Activated CD8-positive, alpha-beta memory T cell treated with anti-CD3 and anti-CD28 coated beads for 1 hour (primary cell): Measurements from ENCODE around the gene ACVRL1.

Source experiments
- DNase-seq, 2 donors: peaks; one replicate each; pipeline ENCODE4 v3.0.0-alpha.2; 2020; ENCODE audit warnings: low read depth in 1 of 2; ENCODE audit errors: extremely low read depth in 1 of 2

ACVRL1 gene

DNA sequence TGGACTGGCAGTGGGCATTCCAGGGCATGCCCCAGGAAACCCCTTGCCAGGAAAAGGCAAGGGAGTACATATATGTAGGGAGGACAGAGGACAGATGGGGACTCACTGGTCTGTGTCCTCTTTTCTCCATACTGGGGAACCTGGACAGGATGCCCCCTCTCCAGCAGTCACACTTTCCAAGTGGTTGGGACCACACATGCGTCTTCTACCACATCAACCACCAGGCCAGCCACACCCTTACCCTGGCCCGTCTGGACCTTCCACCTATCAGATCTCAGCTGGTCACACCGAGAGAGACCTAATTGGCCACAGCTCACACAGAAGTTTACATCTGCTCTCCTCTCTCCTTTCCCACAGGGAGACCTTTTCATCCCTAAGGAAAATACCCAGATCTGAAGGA lies 11.1 kb upstream of the ACVRL1 start:
- DNase-seq, result no peak

DNA sequence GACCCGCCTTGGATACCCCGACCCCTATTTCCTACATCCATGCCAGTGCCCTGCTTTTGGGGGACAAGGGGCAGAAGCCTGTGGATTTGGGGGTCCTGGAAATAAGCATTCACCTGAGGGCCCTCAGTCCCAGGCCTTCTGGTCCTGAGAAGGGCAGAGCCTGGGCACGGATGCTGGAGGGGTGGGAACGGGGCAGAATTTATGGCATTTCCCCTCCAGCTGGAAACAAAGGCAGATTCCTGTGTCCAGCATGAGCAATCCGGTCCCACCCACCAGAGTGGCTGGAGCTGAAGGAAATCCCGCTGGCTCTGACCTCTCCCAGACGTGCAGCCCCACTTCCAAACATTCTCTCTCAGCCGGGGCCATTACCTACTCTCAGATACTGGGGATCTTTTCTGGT lies 10.1 kb upstream of the ACVRL1 start:
- no peak for DNase-seq

DNA sequence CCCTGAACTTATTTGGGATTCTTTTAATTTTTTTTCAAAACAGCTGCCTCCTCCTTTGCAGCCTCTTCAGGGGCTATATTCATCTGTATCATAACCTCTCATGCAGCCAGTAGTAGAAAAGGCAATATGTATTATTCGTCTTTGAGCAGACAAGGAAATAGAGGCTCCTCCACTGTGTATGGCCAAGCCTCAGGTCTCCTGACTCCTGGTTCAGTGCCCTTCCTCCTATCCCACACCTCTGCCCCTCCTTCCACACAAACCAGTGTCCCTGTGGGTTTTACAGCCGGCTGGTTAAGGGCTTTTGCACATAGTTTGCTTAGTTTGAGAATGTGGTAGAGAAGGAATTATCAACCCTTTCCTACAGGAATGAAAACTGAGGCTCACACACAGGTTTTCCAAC lies 8.8 kb upstream of the ACVRL1 start:
- no peak for DNase-seq

DNA sequence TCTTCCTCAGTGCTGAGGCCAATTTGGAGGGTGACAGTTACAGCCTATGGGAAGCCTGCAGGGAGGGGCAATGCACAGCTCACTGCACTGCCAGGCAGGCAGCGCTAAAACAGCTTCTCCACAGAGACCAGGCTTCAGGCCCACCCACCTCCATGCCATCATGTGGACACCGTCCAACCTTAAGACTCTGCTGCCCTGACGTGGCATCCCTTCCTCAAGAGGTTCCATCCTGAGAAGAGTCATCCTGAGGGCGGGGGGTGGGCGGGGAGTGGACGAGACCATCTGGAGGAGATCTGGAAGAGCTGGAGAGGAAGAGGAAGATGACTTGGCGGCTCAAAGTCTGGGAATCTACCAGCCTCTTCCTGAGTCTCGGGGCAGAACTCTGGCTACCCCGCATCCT lies 8.4 kb upstream of the ACVRL1 start:
- DNase-seq, result no peak

DNA sequence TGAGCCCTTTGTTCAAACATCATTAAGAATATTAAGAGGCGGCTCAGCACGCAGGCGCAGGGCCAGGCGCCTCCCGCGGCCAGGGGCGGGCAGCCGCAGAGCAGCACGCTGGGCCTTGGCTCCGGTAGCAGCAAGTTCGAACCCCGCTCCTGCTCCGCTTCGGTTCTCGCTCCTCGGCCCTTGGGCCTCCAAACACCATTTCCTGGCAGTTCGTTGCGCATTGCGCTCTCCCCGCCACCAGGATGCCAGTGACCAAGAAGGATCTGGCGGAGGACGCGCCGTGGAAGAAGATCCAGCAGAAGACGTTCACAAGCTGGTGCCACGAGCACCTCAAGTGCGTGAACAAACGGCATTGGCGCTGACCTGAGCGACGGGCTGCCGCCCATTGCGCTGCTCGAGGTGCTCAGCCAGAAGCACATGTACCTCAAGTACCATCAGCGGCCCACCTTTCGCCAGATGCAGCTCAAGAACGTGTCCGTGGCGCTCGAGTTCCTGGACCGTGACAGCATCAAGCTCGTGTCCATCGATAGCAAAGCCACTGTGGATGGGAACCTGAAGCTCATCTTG lies 6.9 kb upstream of the ACVRL1 start:
- DNase-seq, result no peak

DNA sequence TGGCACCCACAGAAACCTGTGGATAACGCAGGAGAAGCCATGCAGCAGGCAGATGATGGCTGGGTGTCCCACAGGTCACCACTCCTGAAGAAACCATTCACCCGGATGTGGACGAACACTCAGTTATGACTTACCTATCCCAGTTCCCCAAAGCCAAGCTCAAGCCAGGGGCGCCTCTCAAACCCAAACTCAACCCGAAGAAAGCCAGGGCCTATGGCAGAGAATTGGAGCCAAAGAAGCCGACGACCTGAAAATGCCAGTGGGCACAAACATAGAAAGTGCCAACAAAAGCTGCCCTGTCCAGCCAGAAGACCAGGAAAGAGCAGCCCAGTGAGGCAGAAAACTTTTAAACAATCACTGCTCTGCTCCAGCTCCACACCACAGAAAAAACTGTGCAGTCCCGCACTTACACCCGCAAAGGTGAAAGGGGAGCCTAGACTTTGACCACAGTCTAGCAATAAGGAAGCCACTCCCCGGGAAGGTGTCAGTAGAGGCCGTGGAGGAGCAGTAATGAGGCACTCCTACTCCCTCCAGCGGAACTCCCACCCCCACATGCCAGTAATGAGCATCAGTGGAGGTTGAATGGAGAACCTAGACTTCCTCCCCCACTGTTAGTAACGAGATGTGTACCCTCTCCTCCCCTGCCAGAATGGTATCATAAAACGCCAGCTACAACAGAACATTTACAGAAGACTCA lies 6.0 kb upstream of the ACVRL1 start:
- no peak for DNase-seq

DNA sequence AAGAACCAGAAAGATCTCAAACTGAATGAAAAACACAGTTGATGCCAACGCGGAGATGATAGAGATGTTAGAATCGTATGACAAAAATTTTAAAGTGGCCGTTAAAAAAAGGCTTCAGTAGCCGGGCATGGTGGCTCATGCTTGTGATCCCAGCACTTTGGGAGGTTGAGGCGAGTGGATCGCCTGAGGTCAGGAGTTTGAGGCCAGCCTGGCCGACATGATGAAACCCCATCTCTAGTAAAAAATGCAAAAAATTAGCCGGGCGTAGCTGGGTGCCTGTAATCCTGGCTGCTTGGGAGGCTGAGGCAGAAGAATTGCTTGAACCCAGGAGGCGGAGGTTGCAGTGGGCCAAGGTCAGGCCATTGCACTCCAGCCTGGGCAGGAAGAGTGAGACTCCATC lies 5.4 kb upstream of the ACVRL1 start:
- DNase-seq, result no peak

DNA sequence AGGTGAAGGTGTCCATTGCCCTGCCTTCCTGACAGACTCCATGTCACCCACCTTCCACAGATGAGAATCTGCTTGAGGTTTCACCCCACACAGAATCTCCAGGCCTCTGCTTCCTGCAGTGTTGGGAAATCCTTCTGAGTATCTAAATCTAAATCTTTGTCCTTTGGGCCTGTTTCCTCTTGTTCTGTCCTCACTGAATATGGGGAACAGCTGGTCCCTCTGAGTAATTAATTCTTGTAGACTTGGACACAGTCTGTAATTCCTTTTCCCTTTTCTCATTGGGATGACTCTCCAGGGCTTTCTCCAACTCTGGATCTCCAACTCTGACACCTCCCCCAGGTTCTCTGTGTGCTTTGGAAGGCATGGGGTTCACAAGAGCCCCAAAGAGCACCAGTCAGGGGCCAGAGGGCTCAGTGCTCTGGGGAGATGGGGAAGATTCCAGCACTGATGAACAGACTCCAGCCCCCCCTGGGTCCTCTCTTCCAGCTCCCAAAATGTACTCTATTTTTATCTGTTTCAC lies 2.3 kb upstream of the ACVRL1 start:
- no peak for DNase-seq

DNA sequence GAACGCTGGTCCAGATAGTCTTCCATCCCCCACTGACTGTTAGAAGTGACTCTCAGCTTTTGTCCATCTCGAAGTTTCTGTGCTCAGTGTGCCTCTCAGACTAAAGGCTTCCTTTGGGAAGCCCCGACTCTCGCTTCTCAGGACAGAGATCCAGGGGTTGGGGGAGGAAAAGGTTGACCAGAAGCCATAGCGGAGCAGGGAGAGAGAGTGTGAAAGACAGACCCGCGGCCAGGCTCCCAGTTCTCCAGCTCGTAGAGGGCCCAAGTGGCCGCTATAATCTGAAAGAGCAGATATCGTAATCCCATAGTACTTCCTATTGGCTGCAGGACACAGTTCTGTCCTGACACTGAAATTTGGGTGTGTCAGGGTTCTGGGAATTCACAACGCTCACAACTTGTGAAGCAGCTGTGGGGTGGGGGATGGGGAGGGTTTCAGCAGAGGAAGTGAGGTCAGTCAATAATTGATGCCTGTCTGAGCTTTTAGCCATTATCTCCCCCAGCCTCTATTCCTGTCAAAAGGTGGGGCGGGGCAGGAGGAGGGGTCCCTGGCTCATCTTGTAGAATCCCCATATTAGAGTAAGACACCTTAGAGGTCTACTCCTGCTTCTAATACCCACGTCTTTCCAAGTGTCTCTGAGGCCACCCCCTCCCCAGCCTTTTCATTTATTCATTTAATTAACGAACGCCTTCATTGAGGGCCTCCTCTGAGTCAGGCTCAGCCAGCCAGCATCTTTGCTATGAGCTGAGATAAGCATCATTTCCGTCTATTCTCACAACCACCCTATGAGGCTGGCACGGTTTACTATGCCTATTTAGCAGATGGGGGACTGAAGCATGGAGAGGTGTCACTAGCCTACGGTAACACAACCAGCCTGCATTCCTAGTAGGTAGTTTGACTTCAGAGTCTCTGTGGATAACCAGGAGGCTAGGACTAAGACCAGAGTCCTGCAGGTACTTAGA lies 1.6 kb upstream of the ACVRL1 start:
- no peak for DNase-seq

DNA sequence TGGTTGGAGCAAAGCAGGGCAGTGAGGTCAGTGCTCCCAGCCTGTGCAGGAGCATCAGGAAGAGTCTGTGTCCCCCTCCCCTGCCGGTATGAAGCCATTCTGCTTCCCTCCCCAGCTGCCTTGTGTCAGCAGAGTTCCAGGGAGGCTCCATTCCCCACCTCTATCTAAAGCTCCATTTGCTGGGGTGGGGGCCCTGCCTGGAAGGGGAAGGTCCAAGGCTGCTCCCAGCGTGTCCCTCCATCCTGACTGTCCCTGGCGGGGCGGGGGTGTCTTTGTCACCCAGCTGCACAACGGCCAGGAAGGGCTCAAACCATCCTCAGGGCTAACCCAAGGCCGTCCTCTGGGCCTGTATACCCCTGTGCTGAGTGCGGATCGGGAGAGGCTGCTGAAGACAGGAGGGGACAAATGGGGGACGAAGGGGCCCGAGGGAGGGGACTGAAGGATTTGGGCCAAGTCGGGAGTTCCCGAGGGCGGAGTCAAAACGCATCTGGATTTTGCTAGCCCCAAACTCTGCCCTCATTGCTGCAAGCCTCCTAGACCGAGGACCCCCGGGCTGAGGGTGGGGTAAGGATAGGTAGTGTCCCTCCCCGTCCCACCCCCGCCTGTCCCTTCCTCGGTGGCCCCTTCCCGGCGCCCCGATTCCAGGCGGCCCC lies 748 bp upstream of the ACVRL1 start:
- DNase-seq, result no peak

DNA sequence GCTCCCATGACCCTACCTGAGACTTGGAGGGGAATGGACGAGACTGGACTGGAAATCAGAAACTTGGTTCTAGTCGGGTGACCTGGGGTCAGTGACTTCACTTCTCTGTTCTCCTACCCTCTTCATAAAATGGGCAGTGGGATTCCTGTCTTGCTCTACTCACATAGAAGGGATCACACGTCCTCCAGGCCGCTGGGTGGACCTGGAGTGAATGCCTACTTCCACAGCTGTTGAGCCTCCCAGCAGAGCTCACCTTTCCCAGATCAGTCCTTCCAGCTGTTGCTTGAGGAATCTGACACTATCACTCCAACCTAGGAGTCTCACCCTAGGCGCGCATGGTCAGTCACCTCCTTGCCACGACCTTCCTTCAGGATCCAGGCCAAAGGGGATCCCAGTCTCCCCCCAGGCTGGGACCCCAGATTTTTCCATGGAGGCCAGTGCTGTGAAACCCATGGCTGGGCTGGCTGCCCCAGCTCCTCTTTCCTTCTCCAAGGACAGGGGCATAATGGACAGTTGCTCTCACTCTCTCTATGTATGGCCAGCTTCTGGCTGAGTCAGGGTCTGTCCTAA lies 637 bp downstream of the ACVRL1 start:
- DNase-seq, result no peak

DNA sequence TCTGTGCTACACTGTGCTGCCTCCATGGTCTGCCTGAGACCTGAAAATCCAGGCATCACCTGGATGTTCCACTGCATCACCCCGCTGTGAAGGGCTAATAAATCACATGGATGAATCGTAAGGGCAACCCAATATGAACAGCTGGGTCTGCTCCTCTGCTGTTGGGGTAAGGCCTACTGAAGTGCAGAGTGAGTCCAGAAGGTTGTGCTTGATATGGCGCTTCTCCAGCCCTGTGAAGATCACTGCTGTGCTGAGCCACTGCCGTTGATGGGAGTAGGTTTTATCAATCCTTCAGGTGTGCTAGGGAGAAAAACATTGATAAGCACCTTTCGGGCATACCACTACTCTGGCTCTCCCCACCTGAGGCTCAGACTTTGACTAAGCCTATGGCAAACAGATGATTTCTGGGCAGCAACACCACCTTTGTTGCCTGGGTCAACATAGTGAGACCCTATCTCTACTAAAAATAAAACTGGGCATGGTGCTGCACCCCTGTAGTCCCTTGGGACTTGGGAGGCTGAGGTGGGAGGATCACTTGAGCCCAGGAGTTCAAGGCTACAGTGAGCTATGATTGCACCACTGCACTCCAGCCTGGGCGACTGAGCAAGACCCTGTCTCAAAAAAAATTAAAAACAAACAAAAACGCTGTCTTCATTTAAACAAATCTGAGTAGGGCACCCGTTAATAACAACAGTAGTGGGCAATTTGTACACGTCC lies 1.7 kb downstream of the ACVRL1 start:
- DNase-seq, result no peak

DNA sequence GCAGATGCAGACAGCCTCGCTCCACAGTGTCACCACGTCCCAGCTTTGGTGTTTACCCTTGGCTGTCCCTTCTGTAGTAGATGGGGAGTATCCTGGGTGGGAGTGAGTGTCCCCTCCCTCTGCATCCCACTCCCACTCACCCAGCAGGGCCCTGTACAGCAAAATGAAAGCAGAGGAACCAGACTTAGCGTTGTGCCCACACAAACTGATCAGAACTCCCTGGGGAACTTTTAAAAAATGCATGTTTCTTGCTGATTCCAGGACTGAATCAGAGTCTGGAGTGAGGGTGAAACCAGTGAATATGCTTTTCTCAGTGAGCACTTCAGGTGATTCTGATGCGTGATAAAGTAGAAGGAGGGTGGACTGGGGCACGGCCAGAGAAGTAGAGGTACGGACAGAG lies 2.9 kb downstream of the ACVRL1 start:
- no peak for DNase-seq

DNA sequence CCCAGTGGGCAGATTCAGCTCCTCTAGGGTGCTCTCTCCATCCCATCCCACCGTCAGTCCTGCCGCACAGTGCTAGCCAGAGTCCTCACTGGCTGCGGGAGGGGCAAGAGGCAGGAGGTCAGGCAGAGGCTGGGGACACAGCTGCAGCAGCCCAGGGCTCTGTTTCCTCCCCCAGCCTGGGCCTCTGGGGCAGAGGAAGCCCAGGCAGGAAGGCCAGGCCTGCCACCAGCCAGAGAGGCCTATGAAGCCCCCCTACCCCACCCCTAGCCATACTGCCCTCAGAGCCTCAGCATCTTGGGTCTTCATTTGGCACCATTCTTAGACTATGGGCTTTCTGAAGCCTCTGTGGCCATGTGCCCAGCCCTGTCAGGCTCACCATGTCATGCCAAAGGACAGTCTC lies 3.4 kb downstream of the ACVRL1 start:
- no peak for DNase-seq

DNA sequence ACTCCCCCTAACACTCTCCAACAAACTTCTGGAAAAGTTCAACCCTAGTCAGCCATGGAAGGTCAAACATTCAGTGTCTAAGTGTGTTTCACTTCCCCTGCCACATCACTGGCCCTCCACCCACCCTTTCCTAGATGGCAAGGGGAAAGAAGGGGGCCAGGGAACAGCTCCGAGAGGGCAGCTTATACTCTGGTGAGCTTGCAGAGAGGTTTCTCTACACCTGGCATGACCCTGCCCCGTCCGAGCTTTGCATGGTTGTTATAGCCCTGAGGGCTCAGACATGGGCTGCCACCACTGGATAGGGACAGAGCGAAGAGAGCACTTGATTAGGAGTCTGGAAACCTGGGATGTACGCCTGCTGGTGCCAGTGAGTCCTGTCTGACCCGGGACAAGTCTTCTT lies 4.0 kb downstream of the ACVRL1 start:
- DNase-seq, result no peak

DNA sequence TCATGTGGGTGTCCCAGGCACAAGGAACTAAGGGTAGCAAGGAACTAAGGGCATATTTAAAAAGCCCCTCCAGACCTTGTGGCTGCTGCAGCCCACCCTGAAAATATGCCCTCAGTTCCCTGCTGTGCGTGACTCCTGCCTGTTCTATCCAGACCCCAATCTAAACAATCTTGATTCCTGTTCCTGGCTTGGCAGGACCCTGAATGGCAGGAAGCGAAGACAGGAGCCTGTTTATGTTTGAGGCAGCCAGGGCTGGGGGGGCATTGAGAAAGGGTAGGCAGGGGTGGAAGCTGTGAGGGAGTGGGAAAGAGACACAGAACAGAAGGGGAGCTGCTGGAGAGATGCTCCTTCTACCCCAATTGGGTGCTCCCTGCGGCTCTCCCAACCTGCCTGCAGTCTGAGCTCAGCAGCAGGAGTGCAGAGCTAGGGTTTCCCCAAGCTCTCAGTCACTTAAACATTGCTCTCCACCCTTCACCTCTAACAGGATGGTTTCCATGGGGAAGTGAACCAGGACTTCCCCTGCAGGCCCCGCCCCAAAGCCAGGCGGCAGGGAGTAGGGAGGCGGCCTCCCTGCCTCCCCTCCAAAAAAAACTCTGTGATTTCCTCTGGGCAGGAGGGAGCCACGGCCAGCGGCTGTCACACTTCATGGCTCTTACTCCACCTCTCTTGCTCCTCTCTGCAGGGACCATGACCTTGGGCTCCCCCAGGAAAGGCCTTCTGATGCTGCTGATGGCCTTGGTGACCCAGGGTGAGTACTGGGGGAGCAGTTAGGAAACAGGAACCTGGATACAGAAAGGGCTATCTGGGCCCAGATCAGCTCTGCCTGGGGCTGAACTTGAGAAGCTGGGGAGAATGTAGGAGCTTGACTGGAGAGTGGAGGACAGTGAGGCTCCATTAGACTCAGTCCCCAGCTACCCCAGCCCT lies 4.7 kb downstream of the ACVRL1 start:
- no peak for DNase-seq

DNA sequence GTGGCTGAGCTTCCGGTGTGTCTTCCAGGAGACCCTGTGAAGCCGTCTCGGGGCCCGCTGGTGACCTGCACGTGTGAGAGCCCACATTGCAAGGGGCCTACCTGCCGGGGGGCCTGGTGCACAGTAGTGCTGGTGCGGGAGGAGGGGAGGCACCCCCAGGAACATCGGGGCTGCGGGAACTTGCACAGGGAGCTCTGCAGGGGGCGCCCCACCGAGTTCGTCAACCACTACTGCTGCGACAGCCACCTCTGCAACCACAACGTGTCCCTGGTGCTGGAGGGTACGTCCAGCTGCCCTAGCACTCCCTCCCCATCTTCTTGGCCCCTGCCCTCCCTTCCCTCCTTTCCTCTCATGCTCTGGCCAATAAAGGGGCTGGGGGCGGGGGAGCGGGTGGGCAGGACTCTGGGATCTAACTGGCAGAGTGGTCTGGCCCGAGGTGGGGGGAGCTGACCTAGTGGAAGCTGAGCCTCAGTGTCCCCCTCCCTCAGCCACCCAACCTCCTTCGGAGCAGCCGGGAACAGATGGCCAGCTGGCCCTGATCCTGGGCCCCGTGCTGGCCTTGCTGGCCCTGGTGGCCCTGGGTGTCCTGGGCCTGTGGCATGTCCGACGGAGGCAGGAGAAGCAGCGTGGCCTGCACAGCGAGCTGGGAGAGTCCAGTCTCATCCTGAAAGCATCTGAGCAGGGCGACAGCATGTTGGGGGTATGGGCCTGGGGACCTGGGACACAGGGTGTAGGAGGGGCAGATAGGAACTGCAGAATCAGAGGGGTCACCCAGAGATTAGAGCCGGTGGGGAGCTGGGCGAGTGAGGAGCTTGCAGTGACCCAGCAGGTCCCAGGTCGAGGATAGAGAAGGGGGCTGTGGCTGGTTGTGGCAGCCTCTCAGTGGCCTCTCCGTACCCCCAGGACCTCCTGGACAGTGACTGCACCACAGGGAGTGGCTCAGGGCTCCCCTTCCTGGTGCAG lies 6.0 kb downstream of the ACVRL1 start:
- DNase-seq, result no peak
